Esophagus squamous epithelium (tissue), 5 donors: ENCODE data around the gene CDH15. TPM values are rescaled to one million over a fixed set of nuclear protein-coding genes. Genes with fewer than 3 reads are reported as not detected.

Source experiments
- DNase-seq: peaks from one replicate; lab custom pipeline; 2025; lab: John Stamatoyannopoulos, UW
- H3K27ac ChIP-seq, 4 donors: fragments of 200-600 bp; sonication (generic); one replicate each; pipeline ENCODE4 v1.5.1; 2016 to 2019; ENCODE audit warnings: mild to moderate bottlenecking in 1 of 4
- H3K27me3 ChIP-seq, 4 donors: fragments of 200-600 bp; sonication (generic); 1 replicate in 3 of 4; 2 replicates in 1 of 4; pipeline versions ENCODE4 v1.5.1 to v1.6.0; 2017 to 2021; ENCODE audit warnings: antibody characterized with exemption in 1 of 4
- H3K36me3 ChIP-seq, 3 donors: fragments of 200-600 bp; sonication (generic); one replicate each; pipeline ENCODE4 v1.5.1; 2016 to 2019
- H3K4me1 ChIP-seq, 3 donors: fragments of 200-600 bp; sonication (generic); one replicate each; pipeline ENCODE4 v1.5.1; 2017 to 2019
- H3K4me3 ChIP-seq, 4 donors: fragments of 200-600 bp; sonication (generic); 1 replicate in 3 of 4; 2 replicates in 1 of 4; pipeline ENCODE4 v1.5.1; 2016 to 2019; ENCODE audit warnings: mild to moderate bottlenecking in 2 of 4, moderate library complexity in 1 of 4
- H3K9me3 ChIP-seq, 3 donors: fragments of 200-600 bp; sonication (generic); one replicate each; pipeline ENCODE4 v1.5.1; 2016 to 2019
- POLR2A ChIP-seq, 4 donors: fragments of 450-650 bp; IDR thresholded peaks; one replicate each; pipeline ENCODE4 v1.6.1; 2017; ENCODE audit warnings: antibody characterized with exemption in 4 of 4, mild to moderate bottlenecking in 4 of 4, moderate library complexity in 3 of 4
- WGBS, 2 donors: methylation state at CpG; one replicate each; pipeline ENCODE4 v1.1.5; 2018; 5-methylcytosine and 5-hydroxymethylcytosine counted together
- intact Hi-C: fragments of 100-400 bp; cut with DNase I; formaldehyde crosslinking; loops from one replicate; pipeline ENCODE4 v1.15.0; 2022
- total RNA-seq, 4 donors: library from RNA; depleted of rRNA; stranded (reverse); fragments of >200 nt; gene quantifications; one replicate each; pipeline ENCODE4 v1.1.0, GENCODE V29; 2016
- TF ChIP-seq, protein P1 (sequence below), 6 experiments: fragments of 450-650 bp in 4 of 6; fragments of 200-600 bp in 2 of 6; sonication (generic) in 2 of 6; IDR thresholded peaks; one replicate each; pipeline ENCODE4 v1.5.1; 2016 to 2019; ENCODE audit warnings: antibody characterized with exemption in 6 of 6, mild to moderate bottlenecking in 4 of 6, moderate library complexity in 4 of 6
- donor health status: DM: yes; HTN: yes; CAD: no.

Gene CDH15
- total RNA-seq, 4 donors from 2014 or later = not detected

DNA sequence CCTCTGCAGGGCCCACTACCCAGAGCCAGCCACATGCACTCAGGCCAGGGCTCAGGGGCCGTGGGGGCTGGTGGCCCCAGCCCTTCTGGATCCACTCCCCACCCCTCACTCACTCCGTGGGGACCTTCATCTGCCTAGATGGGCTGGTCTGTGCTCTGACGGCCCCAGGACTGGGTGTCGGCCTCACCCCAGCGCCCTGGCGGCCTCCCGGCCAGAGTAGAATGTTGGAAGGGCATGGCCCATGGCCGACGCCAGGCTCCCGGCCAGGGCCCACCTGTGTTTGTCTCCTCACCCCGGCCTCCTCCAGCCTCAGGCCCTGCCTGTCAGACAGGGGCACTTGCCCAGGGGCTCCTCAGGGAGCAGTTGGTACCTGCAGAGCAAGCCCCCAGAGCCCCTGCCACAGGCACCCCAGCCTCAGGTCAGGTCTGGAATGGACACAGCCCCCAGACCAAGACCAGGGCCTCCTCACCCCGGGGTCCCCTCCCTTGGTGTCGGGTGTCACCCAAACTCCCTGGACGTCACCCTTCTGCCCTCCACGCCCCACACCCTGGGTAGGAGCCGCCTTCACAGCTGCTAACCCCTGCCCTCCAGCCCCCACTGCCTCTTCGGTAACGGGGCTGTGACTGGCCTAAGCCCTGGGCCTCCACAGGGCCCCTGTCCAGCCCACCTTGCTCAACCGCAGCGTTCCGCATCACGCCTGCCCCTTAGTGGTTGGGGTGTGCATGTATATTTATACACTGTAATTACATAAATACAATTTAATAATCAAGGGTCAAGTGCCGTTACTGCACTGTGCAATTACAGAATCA lies 3.0 kb upstream of the CDH15 start:
- H3K36me3 ChIP-seq = no peaks in the 10 kb centered on the region
- no peaks in the 10 kb centered on the region for H3K9me3 ChIP-seq
- intact Hi-C loops = loop anchor here (5.0 to 10.0 kb wide), 2 partner anchors 226 to 354 kb away; partner anchors contain the start of gene APRT
- H3K27ac ChIP-seq = no peak overlapping the region
- peaks cover 0 to 94% (median 15%) of the 10 kb centered on the region in 4 donors for H3K27me3 ChIP-seq
- TF ChIP-seq, protein P1, sequence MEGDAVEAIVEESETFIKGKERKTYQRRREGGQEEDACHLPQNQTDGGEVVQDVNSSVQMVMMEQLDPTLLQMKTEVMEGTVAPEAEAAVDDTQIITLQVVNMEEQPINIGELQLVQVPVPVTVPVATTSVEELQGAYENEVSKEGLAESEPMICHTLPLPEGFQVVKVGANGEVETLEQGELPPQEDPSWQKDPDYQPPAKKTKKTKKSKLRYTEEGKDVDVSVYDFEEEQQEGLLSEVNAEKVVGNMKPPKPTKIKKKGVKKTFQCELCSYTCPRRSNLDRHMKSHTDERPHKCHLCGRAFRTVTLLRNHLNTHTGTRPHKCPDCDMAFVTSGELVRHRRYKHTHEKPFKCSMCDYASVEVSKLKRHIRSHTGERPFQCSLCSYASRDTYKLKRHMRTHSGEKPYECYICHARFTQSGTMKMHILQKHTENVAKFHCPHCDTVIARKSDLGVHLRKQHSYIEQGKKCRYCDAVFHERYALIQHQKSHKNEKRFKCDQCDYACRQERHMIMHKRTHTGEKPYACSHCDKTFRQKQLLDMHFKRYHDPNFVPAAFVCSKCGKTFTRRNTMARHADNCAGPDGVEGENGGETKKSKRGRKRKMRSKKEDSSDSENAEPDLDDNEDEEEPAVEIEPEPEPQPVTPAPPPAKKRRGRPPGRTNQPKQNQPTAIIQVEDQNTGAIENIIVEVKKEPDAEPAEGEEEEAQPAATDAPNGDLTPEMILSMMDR (IDR thresholded peaks at IDR 0.05) = no peak
- no peak for TF ChIP-seq POLR2A (IDR thresholded peaks at IDR 0.05)
- no peak overlapping the region for H3K4me3 ChIP-seq
- no peak for DNase-seq
- 35 to 45% methylated on average over 8 to 10 of the region's 23 CpGs for WGBS, 2 donors
- peaks cover 20 to 34% (median 23%) of the 10 kb centered on the region in 3 donors for H3K4me1 ChIP-seq

DNA sequence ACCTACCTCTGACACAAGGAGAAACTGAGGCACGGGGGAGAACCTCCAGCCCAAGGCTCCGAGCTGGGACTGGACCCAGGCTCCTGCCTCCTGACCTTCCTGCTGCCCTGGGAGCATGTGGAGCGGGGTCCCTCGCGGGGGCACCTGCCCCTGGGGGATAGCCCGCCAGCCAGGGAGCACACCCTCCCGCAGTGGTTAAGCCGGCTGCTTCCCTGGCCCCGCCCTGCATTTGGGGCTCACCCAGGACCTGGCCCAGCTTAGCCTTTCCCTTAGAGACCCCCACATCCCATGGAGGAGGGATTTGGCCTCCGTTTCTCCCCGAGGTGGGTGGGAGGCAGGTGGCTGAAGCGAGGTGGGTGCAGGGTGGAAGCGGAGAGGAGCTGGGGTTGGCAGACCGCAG lies 1.8 kb upstream of the CDH15 start:
- TF ChIP-seq, protein P1 (IDR thresholded peaks at IDR 0.05) = no peak
- TF ChIP-seq POLR2A (IDR thresholded peaks at IDR 0.05) = no peak
- Histone ChIP-seq H3K27me3 (peaks cover 0 to 96% (median 15%) of the 10 kb centered on the region in 4 donors), H3K9me3 (no peaks in the 10 kb centered on the region), H3K36me3 (no peaks in the 10 kb centered on the region), H3K27ac (no peak overlapping the region), H3K4me3 (no peak overlapping the region), H3K4me1 (peaks cover 20 to 34% (median 23%) of the 10 kb centered on the region in 3 donors)
- intact Hi-C loops = loop anchor here (5.0 to 10.0 kb wide), 3 partner anchors 227 to 432 kb away; partner anchors contain the start of gene APRT
- DNase-seq = no peak
- WGBS, 2 donors = 71 to 100% methylated on average over 1 to 2 of the region's 14 CpGs

DNA sequence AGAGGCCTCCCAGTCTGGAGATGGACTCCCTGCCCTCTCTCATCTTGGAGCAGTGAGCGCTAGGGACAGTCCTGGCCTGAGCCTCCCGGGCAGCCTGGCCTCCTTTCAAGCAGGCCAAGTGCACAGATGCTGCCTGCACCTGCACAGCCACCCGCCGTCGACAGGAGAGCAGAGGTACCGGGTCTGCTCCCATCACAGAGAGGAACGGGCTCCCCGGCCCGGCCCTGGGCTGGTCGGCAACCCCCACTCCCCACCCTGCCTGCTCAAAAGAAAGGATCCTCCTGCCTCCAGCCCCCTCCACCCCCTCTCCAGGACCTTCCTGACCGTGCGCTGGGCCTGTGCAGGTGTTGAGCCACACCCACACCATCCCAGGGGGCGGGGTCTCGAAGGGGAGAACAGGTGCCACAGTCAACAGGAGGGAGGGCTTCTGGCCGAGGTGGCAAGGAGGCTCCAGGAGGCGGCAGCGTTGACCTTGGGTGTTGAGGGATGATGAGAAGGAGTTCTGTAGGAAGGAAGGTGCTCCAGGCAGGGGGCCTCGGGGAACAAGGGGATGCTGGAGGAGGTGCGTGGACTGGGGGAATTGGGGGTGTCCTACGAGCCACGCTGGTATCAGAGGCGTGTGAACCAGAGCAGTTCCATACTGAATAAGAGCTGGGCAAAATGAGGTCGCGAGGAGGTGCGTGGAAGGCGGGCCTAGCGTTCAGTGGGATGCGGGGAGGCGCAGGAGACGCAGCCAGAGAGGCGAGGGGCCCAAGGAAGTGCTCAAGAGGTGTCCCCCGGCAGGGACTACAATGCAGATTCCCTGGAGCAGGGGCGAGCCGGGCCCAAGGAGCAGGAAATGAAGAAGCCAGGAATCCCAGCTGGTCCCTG lies 967 bp upstream of the CDH15 start:
- no peaks in the 10 kb centered on the region for H3K36me3 ChIP-seq
- no peak overlapping the region for H3K27ac ChIP-seq
- no peak for DNase-seq
- TF ChIP-seq, protein P1 (IDR thresholded peaks at IDR 0.05) = no peak
- TF ChIP-seq POLR2A (IDR thresholded peaks at IDR 0.05) = no peak
- H3K27me3 ChIP-seq = peaks cover 0 to 96% (median 15%) of the 10 kb centered on the region in 4 donors
- 2 to 5% methylated on average over 20 to 21 of the region's 34 CpGs for WGBS, 2 donors
- intact Hi-C loops = loop anchor here (5.0 kb wide), 1 partner anchor 433 kb away; no protein-coding TSS in a partner anchor
- peaks cover 20 to 34% (median 23%) of the 10 kb centered on the region in 3 donors for H3K4me1 ChIP-seq
- H3K4me3 ChIP-seq = peak overlapping the region in 3 of 4 donors; percentile 11 to 49 (median 34)
- no peaks in the 10 kb centered on the region for H3K9me3 ChIP-seq

DNA sequence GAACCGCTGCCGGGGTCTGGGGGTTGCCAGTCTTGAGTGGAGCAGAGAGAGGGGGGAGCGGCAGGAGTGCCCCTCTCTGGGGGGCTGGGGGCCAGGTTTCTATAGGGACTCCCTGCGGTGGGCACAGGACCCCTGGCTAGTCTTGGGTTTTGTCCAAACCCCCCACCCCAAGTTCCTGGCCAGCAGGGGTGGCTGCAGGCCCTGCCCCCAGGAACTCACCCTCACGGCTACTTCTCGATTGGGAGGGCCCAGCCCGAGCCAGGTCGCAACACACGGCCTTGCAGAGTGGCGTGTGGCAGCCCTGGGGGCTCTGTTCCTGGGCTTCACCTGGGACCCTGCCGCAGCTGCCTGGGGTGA lies 601 bp downstream of the CDH15 start:
- no peak for DNase-seq
- no CpG with 5 or more reads among the region's 11 CpGs for WGBS, 2 donors
- H3K9me3 ChIP-seq = no peaks in the 10 kb centered on the region
- H3K4me1 ChIP-seq = peaks cover 17 to 30% (median 21%) of the 10 kb centered on the region in 3 donors
- no peaks in the 10 kb centered on the region for H3K36me3 ChIP-seq
- no peak overlapping the region for H3K4me3 ChIP-seq
- TF ChIP-seq, protein P1 (IDR thresholded peaks at IDR 0.05) = no peak
- no peak for TF ChIP-seq POLR2A (IDR thresholded peaks at IDR 0.05)
- no peak overlapping the region for H3K27ac ChIP-seq
- intact Hi-C loops = loop anchor here (5.0 kb wide), 1 partner anchor 435 kb away; no protein-coding TSS in a partner anchor
- peaks cover 0 to 99% (median 15%) of the 10 kb centered on the region in 4 donors for H3K27me3 ChIP-seq
